GM12878 (cell line): ENCODE data around the gene ADAMTS17. TPM values are rescaled to one million over a fixed set of nuclear protein-coding genes. Genes with fewer than 3 reads are reported as not detected.

Source experiments
- ATAC-seq: fragments of 200-7000 bp; cut with Tn5 transposase; 3 replicates; pipeline ENCODE4 v1.9.1; 2020; ENCODE audit warnings: mild to moderate bottlenecking, moderate library complexity
- BruUV-seq: library from RNA; stranded (reverse); fragments of 400-500 nt; replicated peaks from 2 replicates; lab custom pipeline; 2021; lab: Mats Ljungman, UMichigan
- CTCF ChIA-PET: fragments of 300-600 bp; sonication (Branson Sonifier 250); formaldehyde crosslinking; extraction: SDS; loops from one replicate; lab custom pipeline; 2021; ENCODE audit warnings: inconsistent platforms; lab: Yijun Ruan, JAX
- POLR2A ChIA-PET: fragments of 350-600 bp; formaldehyde crosslinking; extraction: SDS; loops from one replicate; lab custom pipeline; 2021; ENCODE audit warnings: inconsistent platforms; lab: Charles Lee
- RAD21 ChIA-PET: fragments of 300-600 bp; sonication (Branson Sonifier 250); formaldehyde crosslinking; loops from one replicate; lab custom pipeline; 2023; ENCODE audit warnings: antibody characterized with exemption; ENCODE audit not compliant: unreplicated experiment; lab: Charles Lee
- SMC1A ChIA-PET: fragments of 300-600 bp; sonication (Branson Sonifier 250); formaldehyde crosslinking; loops from one replicate; lab custom pipeline; 2023; ENCODE audit not compliant: unreplicated experiment, uncharacterized antibody; lab: Charles Lee
- DNase-seq: peaks from one replicate; pipeline ENCODE4 v3.0.0-alpha.2; 2011; ENCODE audit warnings: low read depth, low spot score
- FAIRE-seq: peaks from 3 replicates; lab custom pipeline; 2011; peaks lifted over from hg19 to GRCh38; lab: Jason Lieb, UNC
- H2AFZ ChIP-seq: 2 replicates; pipeline ENCODE4 v1.6.0; 2011; ENCODE audit warnings: low read depth, low read length, control low read depth; ENCODE audit not compliant: control insufficient read depth
- H3K27ac ChIP-seq: 2 replicates; pipeline ENCODE4 v1.5.1; 2011; ENCODE audit warnings: control low read depth; ENCODE audit not compliant: control insufficient read depth, insufficient read depth
- H3K27me3 ChIP-seq, 2 experiments: replicated peaks in 1 of 2; 2 replicates each; pipeline versions ENCODE4 v1.6.0 to v1.6.1; 2011; ENCODE audit warnings: low read length in 1 of 2; ENCODE audit not compliant: control insufficient read depth in 2 of 2, insufficient read depth in 2 of 2
- H3K36me3 ChIP-seq, 2 experiments: 2 replicates each; pipeline ENCODE4 v1.5.1; 2011; ENCODE audit warnings: low read length in 1 of 2; ENCODE audit not compliant: control insufficient read depth in 2 of 2, insufficient read depth in 2 of 2
- H3K4me1 ChIP-seq: 2 replicates; pipeline ENCODE4 v1.6.1; 2011; ENCODE audit warnings: mild to moderate bottlenecking, low read length, moderate library complexity, mixed read lengths; ENCODE audit not compliant: control insufficient read depth, insufficient read depth
- H3K4me2 ChIP-seq: 2 replicates; pipeline ENCODE4 v1.6.0; 2011; ENCODE audit warnings: control low read depth; ENCODE audit not compliant: control insufficient read depth, insufficient read depth
- H3K4me3 ChIP-seq: fragments of 200-600 bp; sonication (generic); 2 replicates; pipeline ENCODE4 v1.5.1; 2016
- H3K79me2 ChIP-seq: 2 replicates; pipeline ENCODE4 v1.6.0; 2011; ENCODE audit warnings: low read length; ENCODE audit not compliant: control insufficient read depth, insufficient read depth
- H3K9ac ChIP-seq: 2 replicates; pipeline ENCODE4 v1.8.0; 2011; ENCODE audit warnings: low read length, control low read depth, mixed read lengths; ENCODE audit not compliant: control insufficient read depth, insufficient read depth
- H3K9me3 ChIP-seq: replicated peaks from 3 replicates; pipeline ENCODE4 v1.5.1; 2011; ENCODE audit warnings: mild to moderate bottlenecking, low read length; ENCODE audit not compliant: control insufficient read depth, insufficient read depth
- H4K20me1 ChIP-seq: 2 replicates; pipeline ENCODE4 v1.6.0; 2011; ENCODE audit not compliant: control insufficient read depth, insufficient read depth
- CHD1 ChIP-seq: IDR thresholded peaks from 2 replicates; pipeline ENCODE4 v1.6.1; 2012; ENCODE audit warnings: low read depth, low read length, improper control_type of control experiment
- CHD4 ChIP-seq: fragments of 200-600 bp; sonication (generic); IDR thresholded peaks from 2 replicates; pipeline ENCODE4 v1.6.1; 2016; ENCODE audit warnings: mild to moderate bottlenecking
- EED ChIP-seq: sonication (generic); IDR thresholded peaks from 2 replicates; pipeline ENCODE4 v1.6.1; 2016; ENCODE audit warnings: antibody characterized with exemption, low read depth
- FOXK2 ChIP-seq: fragments of 450-650 bp; IDR thresholded peaks from 2 replicates; pipeline ENCODE4 v1.6.1; 2017; ENCODE audit warnings: mild to moderate bottlenecking, moderate library complexity
- GATAD2B ChIP-seq: fragments of 450-650 bp; conservative IDR thresholded peaks from 2 replicates; pipeline ENCODE4 v1.6.1; 2017; ENCODE audit warnings: low read depth, mild to moderate bottlenecking, moderate library complexity
- IRF4 ChIP-seq: IDR thresholded peaks from 2 replicates; pipeline ENCODE4 v1.6.1; 2011; ENCODE audit warnings: low read depth, low read length
- JUNB ChIP-seq: IDR thresholded peaks from 2 replicates; pipeline ENCODE4 v1.6.1; 2016; ENCODE audit warnings: antibody characterized with exemption, mild to moderate bottlenecking
- MTA2 ChIP-seq: fragments of 450-650 bp; IDR thresholded peaks from 2 replicates; pipeline ENCODE4 v1.6.1; 2016; ENCODE audit warnings: low read depth, mild to moderate bottlenecking, moderate library complexity
- MXI1 ChIP-seq: fragments of 150-350 bp; IDR thresholded peaks from 2 replicates; pipeline ENCODE4 v1.6.1; 2011; ENCODE audit warnings: low read depth, mild to moderate bottlenecking, inconsistent platforms, low read length, improper control_type of control experiment
- NFIC ChIP-seq: IDR thresholded peaks from 2 replicates; pipeline ENCODE4 v1.6.1; 2012; ENCODE audit warnings: low read depth, mild to moderate bottlenecking, inconsistent platforms, low read length, moderate library complexity
- NFYA ChIP-seq: IDR thresholded peaks from 2 replicates; pipeline ENCODE4 v1.6.1; 2011; ENCODE audit warnings: low read depth, mild to moderate bottlenecking, low read length, improper control_type of control experiment, borderline replicate concordance
- NR2C1 ChIP-seq: fragments of 450-650 bp; IDR thresholded peaks from 2 replicates; pipeline ENCODE4 v1.6.1; 2017; ENCODE audit warnings: antibody characterized with exemption, mild to moderate bottlenecking, moderate library complexity
- POLR2A ChIP-seq: IDR thresholded peaks from 2 replicates; pipeline ENCODE4 v1.6.1; 2011; ENCODE audit warnings: low read depth, mild to moderate bottlenecking, low read length
- RBBP5 ChIP-seq: fragments of 200-600 bp; sonication (generic); conservative IDR thresholded peaks from 2 replicates; pipeline ENCODE4 v1.6.1; 2016
- RUNX3 ChIP-seq: IDR thresholded peaks from 2 replicates; pipeline ENCODE4 v1.6.1; 2012; ENCODE audit warnings: low read length, inconsistent platforms
- SIN3A ChIP-seq: IDR thresholded peaks from 2 replicates; pipeline ENCODE4 v1.6.1; 2012; ENCODE audit warnings: low read depth, low read length, improper control_type of control experiment
- ZNF687 ChIP-seq: fragments of 450-650 bp; IDR thresholded peaks from 2 replicates; pipeline ENCODE4 v1.6.1; 2017; ENCODE audit warnings: mild to moderate bottlenecking, moderate library complexity
- WGBS: methylation state at CpG from one replicate; pipeline ENCODE4 v1.1.6; 2016; ENCODE audit warnings: low lambda C conversion rate; ENCODE audit not compliant: insufficient replicate concordance, insufficient coverage; ENCODE audit errors: missing lambda C conversion rate; 5-methylcytosine and 5-hydroxymethylcytosine counted together
- in situ Hi-C: fragments of 300-500 bp; cut with MboI; formaldehyde crosslinking; loops from 9 replicates; pipeline ENCODE4 v1.14.3; 2018; ENCODE audit warnings: mixed read lengths
- intact Hi-C: fragments of 100-400 bp; cut with micrococcal nuclease; formaldehyde crosslinking; loops from one replicate; pipeline ENCODE4 v1.14.2; 2022; ENCODE audit not compliant: unreplicated experiment
- polyA plus RNA-seq, 11 experiments: library from polyadenylated mRNA; depleted of rRNA in 4 of 11; unstranded in 6 of 11; stranded (reverse) in 5 of 11; fragments of >200 nt; fragmentation: Nextera tagmentation in 4 of 11; fragmentation: Illumina TruSeq in 1 of 11; extraction: Ambion mirVana in 4 of 11; extraction: Trizol in 1 of 11; gene quantifications; 1 replicate in 1 of 11; 2 replicates in 10 of 11; pipeline versions ENCODE4 v1.2.1 to v1.2.3, GENCODE V29; 2011 to 2016; ENCODE audit warnings: inconsistent platforms in 2 of 11, missing spikeins in 2 of 11, low read depth in 1 of 11
- total RNA-seq, 4 experiments: library from RNA; depleted of rRNA in 3 of 4; stranded (reverse); fragments of >200 nt in 3 of 4; fragmentation: Illumina TruSeq in 1 of 4; extraction: Trizol in 1 of 4; gene quantifications; 2 replicates each; pipeline versions ENCODE4 v1.2.1 to v1.2.3, GENCODE V29; 2013 to 2021
- TF ChIP-seq, protein P1 (sequence below): IDR thresholded peaks from 2 replicates; pipeline ENCODE4 v1.6.1; 2011; ENCODE audit warnings: low read depth, mild to moderate bottlenecking, low read length, moderate library complexity, borderline replicate concordance; ENCODE audit errors: extremely low read depth
- TF ChIP-seq, protein P2 (sequence below): fragments of 450-650 bp; IDR thresholded peaks from 2 replicates; pipeline ENCODE4 v1.6.1; 2017; ENCODE audit warnings: antibody characterized with exemption, mild to moderate bottlenecking, moderate library complexity

Gene ADAMTS17
- total and polyA plus RNA-seq, 10 of the 15 experiments (the other 5 are each of a cell fraction or from before 2014, with no cell fraction given) = 0.04 to 0.50 (median 0.10) TPM; not detected in 4

DNA sequence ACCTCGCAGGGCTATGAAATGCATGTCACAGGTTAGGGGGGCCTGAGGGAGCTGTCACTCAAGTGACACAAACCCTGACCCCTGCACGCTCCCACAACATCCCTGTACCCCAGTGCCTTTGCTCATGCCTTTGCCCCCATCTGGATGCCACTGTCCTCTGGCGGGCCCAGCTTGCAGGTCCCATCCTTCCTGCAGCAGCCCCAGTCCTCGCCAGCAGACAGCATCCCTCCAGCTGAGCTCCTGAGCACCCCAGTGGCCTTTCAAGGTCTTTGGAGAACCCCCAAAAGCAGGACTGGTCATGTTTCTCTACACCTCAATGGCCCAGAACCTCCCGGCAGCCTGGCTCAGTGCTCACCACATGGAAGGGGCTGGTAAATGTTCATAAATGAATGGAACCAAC, 170.4 kb downstream of the ADAMTS17 start:
- CTCF ChIA-PET = no interaction called here
- H3K4me3 ChIP-seq = no peak overlapping the region
- no peaks in the 10 kb centered on the region for H4K20me1 ChIP-seq
- SMC1A ChIA-PET = no interaction called here
- no peaks in the 10 kb centered on the region for H3K79me2 ChIP-seq
- in situ Hi-C loops = no loop called here
- peaks cover 19% of the 10 kb centered on the region for H3K4me1 ChIP-seq
- H3K4me2 ChIP-seq = peak overlapping the region; percentile 50
- DNase-seq (no peak), FAIRE-seq (no peak), ATAC-seq (no peak)
- no peaks in the 10 kb centered on the region for H3K36me3 ChIP-seq
- H3K9me3 ChIP-seq = peaks cover 29% of the 10 kb centered on the region
- no peak overlapping the region for H3K9ac ChIP-seq
- no peak overlapping the region for H2AFZ ChIP-seq
- RAD21 ChIA-PET = no interaction called here
- no TSS peak for BruUV-seq
- TF ChIP-seq FOXK2 (no peak), SIN3A (no peak), NFIC (no peak), EED (no peak), MXI1 (no peak), JUNB (no peak), RUNX3 (no peak), NR2C1 (no peak), ZNF687 (no peak), RBBP5 (no peak), CHD4 (no peak), CHD1 (no peak), GATAD2B (no peak), MTA2 (no peak), NFYA (no peak), IRF4 (no peak), POLR2A (no peak)
- TF ChIP-seq, protein P1, sequence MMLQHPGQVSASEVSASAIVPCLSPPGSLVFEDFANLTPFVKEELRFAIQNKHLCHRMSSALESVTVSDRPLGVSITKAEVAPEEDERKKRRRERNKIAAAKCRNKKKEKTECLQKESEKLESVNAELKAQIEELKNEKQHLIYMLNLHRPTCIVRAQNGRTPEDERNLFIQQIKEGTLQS = no peak
- TF ChIP-seq, protein P2, sequence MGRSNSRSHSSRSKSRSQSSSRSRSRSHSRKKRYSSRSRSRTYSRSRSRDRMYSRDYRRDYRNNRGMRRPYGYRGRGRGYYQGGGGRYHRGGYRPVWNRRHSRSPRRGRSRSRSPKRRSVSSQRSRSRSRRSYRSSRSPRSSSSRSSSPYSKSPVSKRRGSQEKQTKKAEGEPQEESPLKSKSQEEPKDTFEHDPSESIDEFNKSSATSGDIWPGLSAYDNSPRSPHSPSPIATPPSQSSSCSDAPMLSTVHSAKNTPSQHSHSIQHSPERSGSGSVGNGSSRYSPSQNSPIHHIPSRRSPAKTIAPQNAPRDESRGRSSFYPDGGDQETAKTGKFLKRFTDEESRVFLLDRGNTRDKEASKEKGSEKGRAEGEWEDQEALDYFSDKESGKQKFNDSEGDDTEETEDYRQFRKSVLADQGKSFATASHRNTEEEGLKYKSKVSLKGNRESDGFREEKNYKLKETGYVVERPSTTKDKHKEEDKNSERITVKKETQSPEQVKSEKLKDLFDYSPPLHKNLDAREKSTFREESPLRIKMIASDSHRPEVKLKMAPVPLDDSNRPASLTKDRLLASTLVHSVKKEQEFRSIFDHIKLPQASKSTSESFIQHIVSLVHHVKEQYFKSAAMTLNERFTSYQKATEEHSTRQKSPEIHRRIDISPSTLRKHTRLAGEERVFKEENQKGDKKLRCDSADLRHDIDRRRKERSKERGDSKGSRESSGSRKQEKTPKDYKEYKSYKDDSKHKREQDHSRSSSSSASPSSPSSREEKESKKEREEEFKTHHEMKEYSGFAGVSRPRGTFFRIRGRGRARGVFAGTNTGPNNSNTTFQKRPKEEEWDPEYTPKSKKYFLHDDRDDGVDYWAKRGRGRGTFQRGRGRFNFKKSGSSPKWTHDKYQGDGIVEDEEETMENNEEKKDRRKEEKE = no peak
- 0 out of 2 replicates have a peak overlapping the region, but pooled peaks have one; percentile 62 for H3K27ac ChIP-seq
- H3K27me3 ChIP-seq = no peaks in the 10 kb centered on the region
- 34% methylated on average over 5 of the region's 5 CpGs for WGBS
- intact Hi-C loops = no loop called here
- POLR2A ChIA-PET = no interaction called here
